Panc1 (cell line): Measurements from ENCODE around the gene FGF19.

ENCODE experiments used
- SIN3A ChIP-seq: IDR thresholded peaks from 2 replicates; pipeline ENCODE4 v1.6.1; 2012; ENCODE audit warnings: low read depth, mild to moderate bottlenecking, low read length, moderate library complexity, borderline replicate concordance; ENCODE audit not compliant: insufficient read depth
- TF ChIP-seq, protein P1 (sequence below): fragments of 450-650 bp; IDR thresholded peaks from 2 replicates; pipeline ENCODE4 v1.5.1; 2017; ENCODE audit warnings: mild to moderate bottlenecking

DNA sequence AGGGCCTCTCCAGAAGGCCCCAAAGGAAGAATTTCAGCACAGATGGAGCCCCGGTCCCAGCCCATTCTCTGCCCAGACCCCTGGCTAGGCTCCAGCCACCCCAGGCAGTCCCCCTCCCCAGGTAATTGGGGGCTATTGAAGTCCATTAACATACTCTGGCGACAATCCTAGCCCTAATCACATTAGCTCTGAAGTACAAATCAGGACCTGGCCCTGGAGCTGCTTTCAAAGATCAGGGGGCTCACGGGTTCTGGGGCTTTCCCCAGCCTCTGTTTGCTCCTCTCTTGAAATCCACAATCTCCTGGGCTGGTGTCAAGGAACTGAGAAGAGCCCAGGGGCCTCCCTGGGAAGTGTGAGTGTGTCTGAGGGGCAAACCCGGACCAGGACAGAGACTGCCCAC lies 49.1 kb upstream of the FGF19 start:
- TF ChIP-seq, protein P1, sequence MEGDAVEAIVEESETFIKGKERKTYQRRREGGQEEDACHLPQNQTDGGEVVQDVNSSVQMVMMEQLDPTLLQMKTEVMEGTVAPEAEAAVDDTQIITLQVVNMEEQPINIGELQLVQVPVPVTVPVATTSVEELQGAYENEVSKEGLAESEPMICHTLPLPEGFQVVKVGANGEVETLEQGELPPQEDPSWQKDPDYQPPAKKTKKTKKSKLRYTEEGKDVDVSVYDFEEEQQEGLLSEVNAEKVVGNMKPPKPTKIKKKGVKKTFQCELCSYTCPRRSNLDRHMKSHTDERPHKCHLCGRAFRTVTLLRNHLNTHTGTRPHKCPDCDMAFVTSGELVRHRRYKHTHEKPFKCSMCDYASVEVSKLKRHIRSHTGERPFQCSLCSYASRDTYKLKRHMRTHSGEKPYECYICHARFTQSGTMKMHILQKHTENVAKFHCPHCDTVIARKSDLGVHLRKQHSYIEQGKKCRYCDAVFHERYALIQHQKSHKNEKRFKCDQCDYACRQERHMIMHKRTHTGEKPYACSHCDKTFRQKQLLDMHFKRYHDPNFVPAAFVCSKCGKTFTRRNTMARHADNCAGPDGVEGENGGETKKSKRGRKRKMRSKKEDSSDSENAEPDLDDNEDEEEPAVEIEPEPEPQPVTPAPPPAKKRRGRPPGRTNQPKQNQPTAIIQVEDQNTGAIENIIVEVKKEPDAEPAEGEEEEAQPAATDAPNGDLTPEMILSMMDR = no peak
- TF ChIP-seq SIN3A = no peak
